PFSK-1 (cell line): ENCODE data around the gene MAB21L2.

Source experiments
- FOXP2 ChIP-seq: optimal IDR thresholded peaks from 2 replicates; pipeline ENCODE3; 2011; ENCODE audit warnings: borderline replicate concordance, control low read depth, inconsistent platforms; ENCODE audit not compliant: insufficient read depth; ENCODE audit errors: extremely low read length, extremely low read depth
- POLR2AphosphoS5 ChIP-seq: IDR thresholded peaks from 2 replicates; pipeline ENCODE4 v1.6.1; 2012; ENCODE audit warnings: low read depth, mild to moderate bottlenecking, control low read depth, low read length, moderate library complexity
- REST ChIP-seq, 2 experiments: IDR thresholded peaks; 2 replicates each; pipeline versions ENCODE4 v1.6.1 to v1.8.0; 2011 to 2012; ENCODE audit warnings: low read depth in 2 of 2, low read length in 2 of 2, control low read depth in 1 of 2, inconsistent platforms in 1 of 2, mild to moderate bottlenecking in 1 of 2, moderate library complexity in 1 of 2; ENCODE audit not compliant: insufficient read depth in 1 of 2
- SIN3A ChIP-seq: IDR thresholded peaks from 2 replicates; pipeline ENCODE4 v1.6.1; 2012; ENCODE audit warnings: mild to moderate bottlenecking, low read length, moderate library complexity, borderline replicate concordance; ENCODE audit not compliant: insufficient read depth
- TAF1 ChIP-seq: IDR thresholded peaks from 2 replicates; pipeline ENCODE4 v1.6.1; 2012; ENCODE audit warnings: low read length, control low read depth, borderline replicate concordance; ENCODE audit not compliant: insufficient read depth

Gene MAB21L2

GRCh38 chr4:150581641-150582051, 305 bp upstream of the MAB21L2 start:
- TF ChIP-seq TAF1 (no peak), FOXP2 (no peak), SIN3A (no peak), POLR2AphosphoS5 (no peak), REST (IDR thresholded peaks at IDR 0.05; ENCODE audit: insufficient read depth in 1 of 2, low read depth in 2 of 2, low read length in 2 of 2) (no peak)

GRCh38 chr4:150582873-150583286, 929 bp downstream of the MAB21L2 start:
- TF ChIP-seq TAF1 (no peak), FOXP2 (no peak), POLR2AphosphoS5 (no peak), SIN3A (no peak), REST (IDR thresholded peaks at IDR 0.05; ENCODE audit: insufficient read depth in 1 of 2, low read depth in 2 of 2, low read length in 2 of 2) (no peak)

- no peak for TF ChIP-seq REST (IDR thresholded peaks at IDR 0.05; ENCODE audit: insufficient read depth in 1 of 2, low read depth in 2 of 2, low read length in 2 of 2)
- no peak for TF ChIP-seq POLR2AphosphoS5
- TF ChIP-seq FOXP2: no peak
- no peak for TF ChIP-seq SIN3A
These were observed 1.5 kb downstream of the MAB21L2 start for GRCh38 chr4:150583287-150584110.

- TF ChIP-seq REST (IDR thresholded peaks at IDR 0.05; ENCODE audit: insufficient read depth in 1 of 2, low read depth in 2 of 2, low read length in 2 of 2) (no peak), FOXP2 (no peak), SIN3A (no peak), TAF1 (no peak), POLR2AphosphoS5 (no peak)
These were observed 2.4 kb downstream of the MAB21L2 start for GRCh38 chr4:150584111-150584915.

GRCh38 chr4:150585611-150586010, 3.7 kb downstream of the MAB21L2 start:
- TF ChIP-seq TAF1 (no peak), SIN3A (no peak), POLR2AphosphoS5 (no peak), FOXP2 (no peak), REST (IDR thresholded peaks at IDR 0.05; ENCODE audit: insufficient read depth in 1 of 2, low read depth in 2 of 2, low read length in 2 of 2) (no peak)
